CD4-positive, alpha-beta T cell treated with Interleukin-4 for 4 hours (primary cell): ENCODE measurements around the gene GRK3.

Experiments
- DNase-seq: peaks from one replicate; pipeline ENCODE4 v3.0.0-alpha.2; 2020

The GRK3 gene

DNA sequence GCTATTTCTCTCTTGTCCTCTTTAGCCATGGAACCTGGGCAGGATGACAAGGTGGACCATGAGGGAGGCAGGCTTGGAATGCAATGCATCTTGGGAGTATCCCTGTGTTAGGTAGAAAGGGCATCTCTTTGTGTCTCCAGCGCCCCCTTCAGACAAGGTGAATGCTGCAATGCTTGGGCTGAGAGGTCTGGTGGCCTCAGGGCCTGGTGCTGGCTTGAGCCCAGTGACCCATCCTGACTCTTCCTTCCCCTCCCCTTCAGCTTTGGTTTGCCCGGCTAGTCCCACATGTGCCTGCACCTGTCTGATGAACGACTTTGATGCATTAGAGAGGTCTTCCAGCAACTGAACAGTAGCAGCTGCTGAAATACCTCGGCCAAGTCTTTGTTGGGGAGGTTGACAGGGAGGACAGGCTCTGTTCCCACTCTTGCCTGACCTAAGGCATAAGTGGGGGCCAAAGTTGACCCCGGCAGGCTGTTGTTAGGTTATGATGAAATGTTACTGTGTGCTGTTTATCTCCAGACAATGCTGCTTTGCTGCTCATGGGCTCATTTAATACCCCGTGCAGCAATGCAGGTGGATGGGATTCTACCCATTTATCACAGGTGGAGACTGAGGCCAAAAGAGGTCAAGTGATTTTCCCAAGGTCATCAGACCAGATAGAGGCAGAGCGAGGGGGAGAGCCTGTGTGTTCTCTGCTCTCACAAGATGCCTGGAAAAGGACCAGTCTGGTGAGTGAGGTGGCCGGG, 200.0 kb downstream of the GRK3 start:
- DNase-seq, result no peak

DNA sequence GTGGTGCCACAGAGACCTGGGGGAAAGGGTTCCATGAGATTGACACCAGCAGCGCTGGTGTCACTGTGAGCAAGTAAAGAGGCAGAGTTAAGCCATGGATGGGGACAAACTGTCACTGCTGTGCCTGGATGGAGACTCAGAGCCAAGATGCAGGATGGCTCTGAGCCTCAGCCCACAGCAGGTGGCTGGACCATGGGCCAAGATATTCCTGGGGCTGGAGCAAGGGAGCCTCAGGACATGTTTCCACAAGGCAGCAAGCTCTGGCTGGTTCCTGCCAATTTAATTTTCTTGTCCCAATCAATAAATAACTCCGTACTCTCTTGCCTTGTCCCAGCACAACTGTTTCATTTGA, 200.5 kb downstream of the GRK3 start:
- DNase-seq, result no peak

DNA sequence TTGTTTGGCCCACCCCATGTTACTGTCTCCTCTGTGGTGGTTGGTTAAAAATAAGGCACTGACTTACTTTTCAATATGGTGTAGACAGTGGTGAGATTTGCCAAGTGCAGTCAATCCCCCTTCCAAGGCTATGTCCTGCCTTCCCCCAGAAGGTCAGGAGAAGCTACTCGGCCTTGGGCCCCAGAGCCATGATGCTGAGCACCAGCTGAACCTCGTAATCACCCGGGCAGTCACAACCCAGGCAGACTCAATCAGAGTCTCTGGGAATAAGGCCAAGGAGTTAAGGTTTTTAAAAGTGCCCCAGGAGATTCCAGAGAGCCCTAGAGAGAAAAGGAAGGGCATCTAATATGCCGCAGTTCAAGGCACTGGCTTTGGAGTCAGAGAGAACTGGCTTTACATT, 201.3 kb downstream of the GRK3 start:
- no peak for DNase-seq

DNA sequence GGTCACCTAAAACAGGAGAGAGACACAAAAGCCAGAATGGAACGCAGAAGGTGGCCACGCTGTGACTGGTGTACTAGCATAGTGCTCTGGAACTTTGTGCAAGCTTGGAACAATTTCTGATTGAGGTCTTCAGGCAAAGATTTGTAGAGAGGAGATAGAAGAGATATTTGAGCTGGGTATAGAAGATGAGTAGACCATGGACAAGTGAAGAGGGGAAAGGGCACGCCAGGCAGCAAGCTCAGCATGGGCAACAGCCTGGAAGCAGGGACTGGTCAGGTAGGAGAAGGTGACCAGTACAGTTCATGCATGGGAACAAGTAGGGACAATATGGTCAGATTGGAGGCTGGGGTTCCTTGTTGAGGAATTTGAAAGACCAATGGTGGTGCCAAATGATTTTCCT, 201.9 kb downstream of the GRK3 start:
- DNase-seq, result no peak

DNA sequence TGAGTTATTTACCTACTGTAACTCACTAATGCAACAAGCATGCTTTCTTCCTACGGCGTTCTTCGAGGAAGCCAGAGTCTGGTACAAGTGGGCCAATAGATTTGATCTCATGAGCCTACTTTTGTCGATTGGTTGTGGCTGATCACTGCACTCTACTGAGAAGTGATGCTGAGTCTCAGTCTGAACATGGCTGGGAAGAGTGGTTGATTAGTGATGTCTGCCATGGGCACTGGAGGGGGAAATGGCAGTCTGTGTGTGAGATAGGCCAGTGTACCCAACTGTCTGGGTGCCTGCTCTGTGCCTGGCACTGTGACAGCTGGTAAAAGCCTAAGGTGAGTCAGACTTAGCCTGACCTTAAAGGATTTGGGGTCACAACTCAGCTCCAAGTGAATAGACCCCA, 205.9 kb downstream of the GRK3 start:
- DNase-seq, result no peak

DNA sequence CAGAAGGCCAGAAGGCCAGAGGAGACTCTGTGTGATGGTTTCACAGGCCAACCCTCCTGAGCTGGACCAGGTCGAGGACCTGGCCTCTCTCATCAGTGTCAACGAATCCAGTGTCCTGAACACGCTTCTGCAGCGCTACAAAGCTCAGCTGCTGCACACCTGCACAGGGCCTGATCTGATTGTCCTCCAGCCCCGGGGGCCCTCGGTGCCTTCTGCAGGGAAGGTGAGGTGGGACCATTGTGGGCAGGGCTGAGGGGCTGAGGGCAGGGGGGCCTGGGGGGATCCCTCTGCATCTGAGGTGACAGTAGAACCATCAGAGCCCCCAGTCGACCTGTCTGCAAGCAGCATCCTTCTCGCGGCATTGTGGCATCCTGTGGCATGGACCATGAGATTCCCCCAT, 207.8 kb downstream of the GRK3 start:
- no peak for DNase-seq

DNA sequence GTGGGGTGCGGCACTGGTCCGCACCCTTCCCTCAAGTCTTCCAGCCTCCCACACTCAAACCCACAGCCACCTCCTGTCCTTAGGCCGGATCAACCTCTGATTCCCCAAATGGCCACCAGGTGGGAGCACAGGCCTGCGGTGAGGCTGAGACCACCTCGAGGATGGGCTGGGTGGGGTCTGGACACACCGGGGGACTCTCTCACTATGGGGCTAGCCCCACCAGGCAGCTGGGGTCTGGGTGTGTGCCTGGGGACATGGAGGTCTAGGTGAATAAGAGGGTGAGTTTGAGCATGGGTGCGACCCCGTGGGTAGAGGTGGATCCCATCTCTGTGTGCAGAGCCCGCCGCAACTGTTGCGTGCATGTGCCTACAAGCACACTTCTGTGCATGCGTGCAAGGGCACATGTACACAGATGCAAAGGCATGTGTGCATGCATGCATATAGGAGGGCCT, 210.1 kb downstream of the GRK3 start:
- no peak for DNase-seq

DNA sequence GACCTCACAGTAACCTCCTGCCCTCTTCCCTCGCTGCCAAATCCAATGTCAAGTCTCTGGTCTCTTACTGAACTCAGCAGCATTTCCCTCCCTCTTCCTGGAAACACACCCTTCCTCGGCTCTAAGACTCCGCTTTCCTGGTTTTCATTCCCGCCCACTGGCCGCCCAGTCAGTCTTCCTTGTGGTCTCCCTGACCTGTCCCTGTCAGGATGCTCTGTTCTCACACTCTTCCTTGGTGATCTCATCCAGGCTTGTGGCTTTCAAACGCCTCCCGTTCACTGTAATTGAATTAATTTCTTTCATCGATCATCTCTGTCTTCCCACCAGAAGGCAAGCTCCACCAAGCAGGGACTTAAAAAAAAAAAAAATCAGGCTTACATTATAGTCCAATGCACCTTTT, 211.1 kb downstream of the GRK3 start:
- no peak for DNase-seq

DNA sequence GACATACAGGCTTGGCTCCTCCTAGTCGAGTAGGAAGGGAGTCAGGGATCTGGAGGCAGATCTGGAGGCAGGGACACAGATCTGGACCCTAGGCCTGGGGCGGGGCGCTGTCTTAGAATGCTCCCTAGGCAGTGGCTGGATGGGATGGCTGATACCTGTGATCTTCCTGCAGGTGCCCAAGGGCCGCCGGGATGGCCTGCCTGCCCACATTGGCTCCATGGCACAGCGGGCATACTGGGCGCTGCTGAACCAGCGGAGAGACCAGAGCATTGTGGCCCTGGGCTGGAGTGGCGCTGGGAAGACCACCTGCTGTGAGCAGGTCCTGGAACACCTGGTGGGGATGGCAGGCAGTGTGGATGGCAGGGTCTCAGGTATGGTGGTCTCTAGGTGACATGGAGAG, 212.9 kb downstream of the GRK3 start:
- no peak for DNase-seq

DNA sequence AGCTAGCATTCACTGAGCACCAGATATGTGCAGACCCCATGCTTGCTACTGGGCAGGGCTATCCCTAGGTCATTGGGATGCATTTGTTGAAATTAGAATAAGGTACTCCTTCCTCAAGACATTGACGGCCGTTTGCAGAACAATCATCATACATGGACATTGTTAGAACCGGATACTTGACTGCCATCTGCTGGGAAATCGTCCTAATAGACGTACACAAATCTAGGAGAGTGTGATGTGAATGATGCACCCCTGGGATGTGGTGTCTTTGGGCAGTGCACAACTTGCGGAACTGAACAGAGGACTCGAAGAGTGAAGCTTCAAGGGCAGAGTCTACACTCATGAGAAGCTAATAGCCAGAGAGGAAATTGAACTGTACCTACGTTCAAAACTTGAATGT, 213.4 kb downstream of the GRK3 start:
- DNase-seq, result no peak
